IMR-90 (cell line): ENCODE measurements around the gene MARF1. TPM values are rescaled to one million over a fixed set of nuclear protein-coding genes. Genes with fewer than 3 reads are reported as not detected.

Source experiments
- CTCF ChIP-seq: conservative IDR thresholded peaks from 2 replicates; pipeline ENCODE4 v1.5.1; 2012; ENCODE audit warnings: mild to moderate bottlenecking, low read depth, low read length, improper control_type of control experiment
- ELK1 ChIP-seq: fragments of 150-350 bp; IDR thresholded peaks from 2 replicates; pipeline ENCODE4 v1.6.1; 2016; ENCODE audit warnings: low read depth, mild to moderate bottlenecking, low read length, moderate library complexity, borderline replicate concordance
- MXI1 ChIP-seq: IDR thresholded peaks from 2 replicates; pipeline ENCODE4 v1.6.1; 2012; ENCODE audit warnings: low read depth, mild to moderate bottlenecking, low read length, moderate library complexity, borderline replicate concordance
- RCOR1 ChIP-seq: IDR thresholded peaks from 2 replicates; pipeline ENCODE4 v1.6.1; 2012; ENCODE audit warnings: mild to moderate bottlenecking, low read length, improper control_type of control experiment; ENCODE audit not compliant: insufficient replicate concordance
- polyA plus RNA-seq, 3 experiments: library from polyadenylated mRNA; depleted of rRNA; stranded (reverse); fragments of >200 nt; gene quantifications; 2 replicates each; pipeline ENCODE4 v1.2.3, GENCODE V29; 2012; ENCODE audit warnings: low replicate concordance in 1 of 3
- total RNA-seq: library from RNA; depleted of rRNA; stranded (reverse); fragments of >200 nt; gene quantifications from 2 replicates; pipeline ENCODE4 v1.2.3, GENCODE V29; 2012

MARF1 gene
- total and polyA plus RNA-seq, 2 of the 4 experiments (the other 2 are of a cell fraction): 9.0 to 12.9 TPM

- TF ChIP-seq ELK1 (no peak), CTCF (no peak), MXI1 (no peak), RCOR1 (no peak)
These were observed 41.6 kb downstream of the MARF1 start (continued) for GRCh38 chr16:15601212-15601879.
